22Rv1 (cell line): ENCODE data around the gene SLC19A1.

Experiments
- CTCF ChIP-seq: fragments of 450-650 bp; IDR thresholded peaks from 2 replicates; pipeline ENCODE4 v1.5.1; 2017; ENCODE audit warnings: mild to moderate bottlenecking
- ZFX ChIP-seq: fragments of 450-650 bp; IDR thresholded peaks from 2 replicates; pipeline ENCODE4 v1.6.1; 2017; ENCODE audit warnings: antibody characterized with exemption, borderline replicate concordance

GRCh38 chr21:45482899-45483821 lies 59.1 kb downstream of the SLC19A1 start:
- TF ChIP-seq CTCF = no peak
- no peak for TF ChIP-seq ZFX
